GM12801 (cell line): ENCODE data around the gene NGRN.

Experiments used
- CTCF ChIP-seq: IDR thresholded peaks from one replicate; pipeline ENCODE4 v1.5.1; 2011; ENCODE audit warnings: control low read depth; ENCODE audit not compliant: insufficient read length; ENCODE audit errors: extremely low read depth

NGRN gene

GRCh38 chr15:90240856-90241255, 24.6 kb upstream of the NGRN start:
- TF ChIP-seq CTCF: no peak

GRCh38 chr15:90241343-90242192, 23.9 kb upstream of the NGRN start:
- no peak for TF ChIP-seq CTCF

- no peak for TF ChIP-seq CTCF
Measured at GRCh38 chr15:90243943-90244639, 21.4 kb upstream of the NGRN start.

- no peak for TF ChIP-seq CTCF
Measured at GRCh38 chr15:90248789-90249202, 16.7 kb upstream of the NGRN start.

GRCh38 chr15:90249203-90249863, 16.1 kb upstream of the NGRN start, which contains the start of gene TTLL13:
Gene TTLL13 (plus strand): TSS chr15:90249556. CDS start chr15:90250631, 1,075 bp downstream.
- no peak for TF ChIP-seq CTCF

GRCh38 chr15:90257776-90258175, 7.7 kb upstream of the NGRN start:
- TF ChIP-seq CTCF: no peak

- no peak for TF ChIP-seq CTCF
Measured at GRCh38 chr15:90259524-90259923, 5.9 kb upstream of the NGRN start.
